Measurements from ENCODE around the gene SRGN. TPM values are rescaled to one million over a fixed set of nuclear protein-coding genes. Genes with fewer than 3 reads are reported as not detected.
"Not testable (repeated sequence)": the region's sequence is repeated elsewhere in the genome, so short reads cannot be mapped to it uniquely, and the experiment has no call there.

SRGN gene
- polyA plus RNA-seq (ENCODE audit: low read depth in 6 of 6) = 10 to 100 TPM; 25.2 to 40.7 (median 33.6) TPM

GRCh38 chr10:69087590-69088470 is at the start of gene SRGN:
Gene SRGN (plus strand): TSS chr10:69088103. CDS start chr10:69088158, 55 bp downstream.
- peak; percentile 67 to 68 for ATAC-seq (ENCODE audit: low read depth in 2 of 2)
- Mint-ChIP-seq H3K27me3 (no peaks in the 10 kb centered on the region), H3K27ac (peak within 1 kb of the TSS; percentile 85 to 97 (median 94)), H3K4me1 (peaks cover 45 to 64% (median 48%) of the 10 kb centered on the region in 3 donors), H3K4me3 (peak within 1 kb of the TSS; percentile 85 to 94 (median 88)), H3K9me3 (no peaks in the 10 kb centered on the region), H3K36me3 (no peaks in the 10 kb centered on the region)
- DNase-seq = peak; percentile 57

GRCh38 chr10:69040904-69041303 is 47.0 kb upstream of the SRGN start:
- peaks cover 8 to 20% (median 10%) of the 10 kb centered on the region in 3 donors for H3K4me1 Mint-ChIP-seq
- not testable (repeated sequence) for ATAC-seq (ENCODE audit: low read depth in 2 of 2); H3K9me3 Mint-ChIP-seq; H3K27me3 Mint-ChIP-seq; H3K36me3 Mint-ChIP-seq; H3K27ac Mint-ChIP-seq; DNase-seq; H3K4me3 Mint-ChIP-seq

GRCh38 chr10:69042417-69042816 is 45.5 kb upstream of the SRGN start:
- DNase-seq (no peak), ATAC-seq (ENCODE audit: low read depth in 2 of 2) (no peak)
- Mint-ChIP-seq H3K27me3 (no peaks in the 10 kb centered on the region), H3K27ac (no peak overlapping the region), H3K9me3 (no peaks in the 10 kb centered on the region), H3K4me1 (peaks cover 8 to 20% (median 10%) of the 10 kb centered on the region in 3 donors), H3K4me3 (no peak overlapping the region), H3K36me3 (no peaks in the 10 kb centered on the region)

GRCh38 chr10:69042838-69043237 is 45.1 kb upstream of the SRGN start:
- ATAC-seq (ENCODE audit: low read depth in 2 of 2) = no peak
- Mint-ChIP-seq H3K4me3 (no peak overlapping the region), H3K27me3 (no peaks in the 10 kb centered on the region), H3K27ac (peak overlapping the region in 2 of 6 donors; percentile 37 to 57), H3K36me3 (no peaks in the 10 kb centered on the region), H3K4me1 (peaks cover 8 to 20% (median 10%) of the 10 kb centered on the region in 3 donors), H3K9me3 (no peaks in the 10 kb centered on the region)
- no peak for DNase-seq

- H3K27ac Mint-ChIP-seq = peak overlapping the region in 5 of 6 donors; percentile 51 to 92 (median 70)
- peak in 1 of 2 donors; percentile 34 for ATAC-seq (ENCODE audit: low read depth in 2 of 2)
- no peaks in the 10 kb centered on the region for H3K36me3 Mint-ChIP-seq
- H3K27me3 Mint-ChIP-seq = no peaks in the 10 kb centered on the region
- H3K4me1 Mint-ChIP-seq = peaks cover 8 to 20% (median 10%) of the 10 kb centered on the region in 3 donors
- no peak for DNase-seq
- H3K4me3 Mint-ChIP-seq = peak overlapping the region in 5 of 8 donors; percentile 47 to 85 (median 67)
- H3K9me3 Mint-ChIP-seq = no peaks in the 10 kb centered on the region
Observed at GRCh38 chr10:69043931-69044531, 43.9 kb upstream of the SRGN start.

- ATAC-seq (ENCODE audit: low read depth in 2 of 2) (peak; percentile 42 to 43), DNase-seq (no peak)
- Mint-ChIP-seq H3K27ac (peak overlapping the region in 5 of 6 donors; percentile 51 to 92 (median 70)), H3K27me3 (no peaks in the 10 kb centered on the region), H3K9me3 (no peaks in the 10 kb centered on the region), H3K4me3 (peak overlapping the region in 5 of 8 donors; percentile 47 to 85 (median 67)), H3K36me3 (no peaks in the 10 kb centered on the region), H3K4me1 (peaks cover 8 to 20% (median 10%) of the 10 kb centered on the region in 3 donors)
Observed at GRCh38 chr10:69044546-69044945, 43.4 kb upstream of the SRGN start.

- H3K36me3 Mint-ChIP-seq = no peaks in the 10 kb centered on the region
- DNase-seq (no peak), ATAC-seq (ENCODE audit: low read depth in 2 of 2) (no peak)
- peak overlapping the region in 1 of 6 donors; percentile 59 for H3K27ac Mint-ChIP-seq
- no peaks in the 10 kb centered on the region for H3K9me3 Mint-ChIP-seq
- H3K27me3 Mint-ChIP-seq = no peaks in the 10 kb centered on the region
- H3K4me3 Mint-ChIP-seq = no peak overlapping the region
- peaks cover 8 to 20% (median 10%) of the 10 kb centered on the region in 3 donors for H3K4me1 Mint-ChIP-seq
Observed at GRCh38 chr10:69045441-69046300, 42.2 kb upstream of the SRGN start.

- Mint-ChIP-seq H3K4me1 (peaks cover 8 to 20% (median 19%) of the 10 kb centered on the region in 3 donors), H3K27me3 (no peaks in the 10 kb centered on the region), H3K9me3 (no peaks in the 10 kb centered on the region)
Observed at GRCh38 chr10:69047111-69047832, 40.6 kb upstream of the SRGN start.

GRCh38 chr10:69048103-69048502 is 39.8 kb upstream of the SRGN start:
- Mint-ChIP-seq H3K27ac (no peak overlapping the region), H3K4me1 (peaks cover 15 to 24% (median 20%) of the 10 kb centered on the region in 3 donors), H3K9me3 (no peaks in the 10 kb centered on the region), H3K4me3 (no peak overlapping the region), H3K27me3 (no peaks in the 10 kb centered on the region), H3K36me3 (no peaks in the 10 kb centered on the region)
- ATAC-seq (ENCODE audit: low read depth in 2 of 2) (no peak), DNase-seq (no peak)

More at GRCh38 chr10:69047111-69047832, 40.6 kb upstream of the SRGN start:
- Mint-ChIP-seq H3K36me3 (no peaks in the 10 kb centered on the region), H3K27ac (peak overlapping the region in 1 of 6 donors; percentile 61), H3K4me3 (no peak overlapping the region)
- no peak for ATAC-seq (ENCODE audit: low read depth in 2 of 2)
- DNase-seq = no peak

- Mint-ChIP-seq H3K27ac (no peak overlapping the region), H3K4me3 (no peak overlapping the region), H3K27me3 (no peaks in the 10 kb centered on the region), H3K36me3 (no peaks in the 10 kb centered on the region), H3K4me1 (peaks cover 7 to 17% (median 9%) of the 10 kb centered on the region in 3 donors), H3K9me3 (no peaks in the 10 kb centered on the region)
- ATAC-seq (ENCODE audit: low read depth in 2 of 2) (no peak), DNase-seq (no peak)
Observed at GRCh38 chr10:69049566-69049961, 38.3 kb upstream of the SRGN start.

GRCh38 chr10:69051303-69051702 is 36.6 kb upstream of the SRGN start:
- peaks cover 0 to 14% (median 7%) of the 10 kb centered on the region in 3 donors for H3K4me1 Mint-ChIP-seq
- peak; percentile 55 to 59 for ATAC-seq (ENCODE audit: low read depth in 2 of 2)
- no peaks in the 10 kb centered on the region for H3K36me3 Mint-ChIP-seq
- no peak overlapping the region for H3K27ac Mint-ChIP-seq
- H3K27me3 Mint-ChIP-seq = no peaks in the 10 kb centered on the region
- no peak overlapping the region for H3K4me3 Mint-ChIP-seq
- no peak for DNase-seq
- H3K9me3 Mint-ChIP-seq = no peaks in the 10 kb centered on the region

GRCh38 chr10:69051710-69052487 is 36.0 kb upstream of the SRGN start:
- ATAC-seq (ENCODE audit: low read depth in 2 of 2) = no peak
- Mint-ChIP-seq H3K9me3 (no peaks in the 10 kb centered on the region), H3K36me3 (no peaks in the 10 kb centered on the region), H3K4me3 (peak overlapping the region in 1 of 8 donors; percentile 18), H3K27me3 (no peaks in the 10 kb centered on the region), H3K4me1 (peaks cover 0 to 14% (median 13%) of the 10 kb centered on the region in 3 donors), H3K27ac (peak overlapping the region in 3 of 6 donors; percentile 24 to 69 (median 38))
- no peak for DNase-seq

All from naive B cell (primary cell).